OCI-LY7 (cell line): ENCODE measurements around the gene AQR. TPM values are rescaled to one million over a fixed set of nuclear protein-coding genes. Genes with fewer than 3 reads are reported as not detected.

Source experiments
- BruUV-seq: library from RNA; stranded (reverse); fragments of 400-500 nt; replicated peaks from 2 replicates; lab custom pipeline; 2021; lab: Mats Ljungman, UMichigan
- CTCF ChIA-PET: fragments of 300-600 bp; sonication (Branson Sonifier 250); formaldehyde crosslinking; loops from one replicate; lab custom pipeline; 2022; ENCODE audit warnings: antibody characterized with exemption; ENCODE audit not compliant: unreplicated experiment; lab: Charles Lee
- POLR2A ChIA-PET: fragments of 300-600 bp; sonication (Branson Sonifier 250); formaldehyde crosslinking; loops from one replicate; lab custom pipeline; 2022; ENCODE audit warnings: antibody characterized with exemption; lab: Charles Lee
- DNase-seq: peaks from one replicate; pipeline ENCODE4 v3.0.0-alpha.2; 2015; ENCODE audit warnings: low spot score
- H2AFZ ChIP-seq: fragments of 200-600 bp; sonication (generic), shearing (Covaris generic); 2 replicates; pipeline ENCODE4 v1.6.1; 2014; ENCODE audit warnings: mild to moderate bottlenecking, antibody characterized with exemption, low read length, moderate library complexity
- H3K27ac ChIP-seq: fragments of 200-600 bp; sonication (generic); 2 replicates; pipeline ENCODE4 v1.5.1; 2014; ENCODE audit warnings: mixed run types, low read depth, mild to moderate bottlenecking, moderate library complexity, low read length, inconsistent platforms; ENCODE audit not compliant: poor library complexity, severe bottlenecking
- H3K36me3 ChIP-seq: fragments of 200-600 bp; sonication (generic); 2 replicates; pipeline ENCODE4 v1.6.1; 2014; ENCODE audit warnings: mild to moderate bottlenecking, antibody characterized with exemption, low read length, moderate library complexity, mixed read lengths; ENCODE audit not compliant: insufficient read depth
- H3K4me1 ChIP-seq: fragments of 200-600 bp; sonication (generic); 2 replicates; pipeline ENCODE4 v1.5.1; 2014; ENCODE audit warnings: mild to moderate bottlenecking, low read length; ENCODE audit not compliant: insufficient read depth, poor library complexity, severe bottlenecking
- H3K4me2 ChIP-seq: fragments of 200-600 bp; sonication (generic); 2 replicates; pipeline ENCODE4 v1.6.1; 2014; ENCODE audit warnings: mild to moderate bottlenecking, low read length
- H3K4me3 ChIP-seq: fragments of 200-600 bp; sonication (generic); 2 replicates; pipeline ENCODE4 v1.5.1; 2014; ENCODE audit warnings: mild to moderate bottlenecking, low read depth, low read length; ENCODE audit not compliant: poor library complexity, severe bottlenecking
- H3K79me2 ChIP-seq: fragments of 200-600 bp; sonication (generic); 2 replicates; pipeline ENCODE4 v1.6.1; 2016; ENCODE audit warnings: low read depth, mild to moderate bottlenecking, low read length, moderate library complexity, mixed read lengths; ENCODE audit not compliant: insufficient read depth
- H3K9me2 ChIP-seq: fragments of 200-600 bp; sonication (generic); 2 replicates; pipeline ENCODE4 v1.6.1; 2016; ENCODE audit warnings: mild to moderate bottlenecking, low read length, mixed read lengths; ENCODE audit not compliant: insufficient read depth
- H3K9me3 ChIP-seq: fragments of 200-600 bp; sonication (generic); 2 replicates; pipeline ENCODE4 v1.6.1; 2014; ENCODE audit warnings: mild to moderate bottlenecking, mixed run types, low read length, mixed read lengths
- H4K20me1 ChIP-seq: fragments of 200-600 bp; sonication (generic); 2 replicates; pipeline ENCODE4 v1.6.1; 2014; ENCODE audit warnings: mild to moderate bottlenecking, antibody characterized with exemption, low read length, moderate library complexity, mixed read lengths; ENCODE audit not compliant: insufficient read depth
- EZH2phosphoT487 ChIP-seq: fragments of 200-600 bp; sonication (generic); IDR thresholded peaks from 2 replicates; pipeline ENCODE4 v1.6.1; 2018; ENCODE audit warnings: low read depth, borderline replicate concordance, mild to moderate bottlenecking, mixed run types, antibody characterized with exemption, low read length, moderate library complexity, mixed read lengths
- intact Hi-C: fragments of 100-400 bp; cut with micrococcal nuclease; formaldehyde crosslinking; loops from one replicate; pipeline ENCODE4 v1.10.0; 2022; ENCODE audit not compliant: unreplicated experiment
- total RNA-seq, 2 experiments: library from RNA; depleted of rRNA in 1 of 2; stranded (reverse); fragments of >200 nt in 1 of 2; shearing (Covaris generic) in 1 of 2; gene quantifications; 2 replicates each; pipeline ENCODE4 v1.2.3, GENCODE V29; 2014 to 2022
- TF ChIP-seq, protein P1 (sequence below): fragments of 200-600 bp; sonication (generic); conservative IDR thresholded peaks from 2 replicates; pipeline ENCODE4 v1.5.1; 2014; ENCODE audit warnings: mild to moderate bottlenecking, antibody characterized with exemption, low read length, moderate library complexity, mixed read lengths

The AQR gene
- total RNA-seq, 2 experiments from 2014 or later: 18.5 to 36.4 TPM

- no peak for DNase-seq
- Histone ChIP-seq H3K79me2 (no peaks in the 10 kb centered on the region), H3K4me3 (no peak overlapping the region), H4K20me1 (no peaks in the 10 kb centered on the region), H3K4me1 (no peaks in the 10 kb centered on the region), H2AFZ (no peak overlapping the region), H3K36me3 (peaks cover 83% of the 10 kb centered on the region), H3K9me3 (no peaks in the 10 kb centered on the region; the same call in 1 of the 2 replicates), H3K9me2 (no peaks in the 10 kb centered on the region), H3K27ac (no peak overlapping the region), H3K4me2 (no peak overlapping the region)
- ChIA-PET CTCF (no interaction called here), POLR2A (interaction anchor here (0.7 to 1.2 kb wide), 3 partner anchors 16 to 47 kb away, joined by 3 read pairs; no protein-coding TSS in a partner anchor)
- no TSS peak for BruUV-seq
- intact Hi-C loops: no loop called here
- TF ChIP-seq EZH2phosphoT487: no peak
- TF ChIP-seq, protein P1, sequence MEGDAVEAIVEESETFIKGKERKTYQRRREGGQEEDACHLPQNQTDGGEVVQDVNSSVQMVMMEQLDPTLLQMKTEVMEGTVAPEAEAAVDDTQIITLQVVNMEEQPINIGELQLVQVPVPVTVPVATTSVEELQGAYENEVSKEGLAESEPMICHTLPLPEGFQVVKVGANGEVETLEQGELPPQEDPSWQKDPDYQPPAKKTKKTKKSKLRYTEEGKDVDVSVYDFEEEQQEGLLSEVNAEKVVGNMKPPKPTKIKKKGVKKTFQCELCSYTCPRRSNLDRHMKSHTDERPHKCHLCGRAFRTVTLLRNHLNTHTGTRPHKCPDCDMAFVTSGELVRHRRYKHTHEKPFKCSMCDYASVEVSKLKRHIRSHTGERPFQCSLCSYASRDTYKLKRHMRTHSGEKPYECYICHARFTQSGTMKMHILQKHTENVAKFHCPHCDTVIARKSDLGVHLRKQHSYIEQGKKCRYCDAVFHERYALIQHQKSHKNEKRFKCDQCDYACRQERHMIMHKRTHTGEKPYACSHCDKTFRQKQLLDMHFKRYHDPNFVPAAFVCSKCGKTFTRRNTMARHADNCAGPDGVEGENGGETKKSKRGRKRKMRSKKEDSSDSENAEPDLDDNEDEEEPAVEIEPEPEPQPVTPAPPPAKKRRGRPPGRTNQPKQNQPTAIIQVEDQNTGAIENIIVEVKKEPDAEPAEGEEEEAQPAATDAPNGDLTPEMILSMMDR: no peak
Measured at GRCh38 chr15:34869110-34869509, 100.4 kb downstream of the AQR start.

DNA sequence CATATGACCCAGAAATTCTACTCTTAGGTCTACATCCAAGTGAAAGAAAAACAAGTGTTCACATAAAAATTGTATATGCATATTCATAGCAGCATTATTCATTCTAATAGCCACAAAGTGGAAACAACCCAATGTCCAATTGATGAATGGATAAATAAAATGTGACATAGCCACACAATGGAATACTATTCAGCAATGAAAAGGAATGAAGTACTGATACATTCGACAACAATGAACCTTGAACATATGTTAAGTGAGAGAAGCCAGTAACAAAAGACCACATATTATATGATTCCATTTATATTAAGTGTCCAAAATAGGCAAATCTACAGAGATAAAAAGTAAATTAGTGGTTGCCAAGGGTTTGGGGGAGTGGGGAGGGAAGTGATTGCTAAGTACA, 104.0 kb downstream of the AQR start:
- Histone ChIP-seq H3K4me2 (no peak overlapping the region), H4K20me1 (no peaks in the 10 kb centered on the region), H3K27ac (no peak overlapping the region), H3K4me1 (no peaks in the 10 kb centered on the region), H3K4me3 (no peak overlapping the region), H3K9me2 (no peaks in the 10 kb centered on the region), H3K36me3 (peaks cover 75% of the 10 kb centered on the region), H3K79me2 (no peaks in the 10 kb centered on the region), H2AFZ (no peak overlapping the region), H3K9me3 (no peaks in the 10 kb centered on the region; the same call in 1 of the 2 replicates)
- BruUV-seq: no TSS peak
- ChIA-PET POLR2A (no interaction called here), CTCF (no interaction called here)
- intact Hi-C loops: no loop called here
- no peak for DNase-seq
- TF ChIP-seq EZH2phosphoT487: no peak
- TF ChIP-seq, protein P1: no peak

GRCh38 chr15:34861214-34861613, 108.3 kb downstream of the AQR start:
- POLR2A ChIA-PET: interaction anchor here (1.2 kb wide), 1 partner anchor 12 kb away, joined by 3 read pairs; no protein-coding TSS in a partner anchor
- no TSS peak for BruUV-seq
- Histone ChIP-seq H2AFZ (no peak overlapping the region), H3K36me3 (peaks cover 79% of the 10 kb centered on the region), H3K4me2 (no peak overlapping the region), H3K4me3 (no peak overlapping the region), H3K9me3 (no peaks in the 10 kb centered on the region), H3K79me2 (no peaks in the 10 kb centered on the region), H3K4me1 (no peaks in the 10 kb centered on the region), H3K9me2 (no peaks in the 10 kb centered on the region), H4K20me1 (no peaks in the 10 kb centered on the region), H3K27ac (no peak overlapping the region)
- DNase-seq: no peak
- no peak for TF ChIP-seq EZH2phosphoT487
- TF ChIP-seq, protein P1: no peak
- CTCF ChIA-PET: no interaction called here
- intact Hi-C loops: no loop called here
